MCF 10A (cell line): Measurements from ENCODE around the gene CPED1. TPM values are rescaled to one million over a fixed set of nuclear protein-coding genes. Genes with fewer than 3 reads are reported as not detected.

Source experiments
- BruUV-seq: library from RNA; stranded (reverse); fragments of 400-500 nt; replicated peaks from 2 replicates; lab custom pipeline; 2021; lab: Mats Ljungman, UMichigan
- CTCF ChIA-PET: fragments of 300-600 bp; sonication (Branson Sonifier 250); formaldehyde crosslinking; extraction: SDS; loops from one replicate; lab custom pipeline; 2021; ENCODE audit warnings: antibody characterized with exemption, inconsistent platforms; lab: Yijun Ruan, JAX
- POLR2A ChIA-PET: fragments of 300-600, 350-650 bp; sonication (Branson Sonifier 250); formaldehyde crosslinking; extraction: SDS; loops from one replicate; lab custom pipeline; 2020; ENCODE audit warnings: antibody characterized with exemption, inconsistent platforms; lab: Yijun Ruan, JAX
- DNase-seq: peaks from one replicate; pipeline ENCODE4 v3.0.0-alpha.2; 2018; ENCODE audit not compliant: unreplicated experiment
- H3K27ac Mint-ChIP-seq: one replicate; pipeline ENCODE4 v1.8.0; 2022; ENCODE audit warnings: mild to moderate bottlenecking, low read depth, mixed read lengths; ENCODE audit not compliant: unreplicated experiment
- H3K27me3 Mint-ChIP-seq: one replicate; pipeline ENCODE4 v1.8.0; 2022; ENCODE audit warnings: mixed read lengths; ENCODE audit not compliant: insufficient read depth, unreplicated experiment
- H3K36me3 Mint-ChIP-seq: one replicate; pipeline ENCODE4 v1.8.0; 2022; ENCODE audit warnings: mild to moderate bottlenecking, moderate library complexity, mixed read lengths; ENCODE audit not compliant: insufficient read depth, unreplicated experiment
- H3K4me1 Mint-ChIP-seq: one replicate; pipeline ENCODE4 v1.8.0; 2022; ENCODE audit warnings: mixed read lengths; ENCODE audit not compliant: insufficient read depth, unreplicated experiment
- H3K4me3 Mint-ChIP-seq: one replicate; pipeline ENCODE4 v1.8.0; 2022; ENCODE audit warnings: mild to moderate bottlenecking, moderate library complexity, mixed read lengths; ENCODE audit not compliant: unreplicated experiment
- H3K9me3 Mint-ChIP-seq: one replicate; pipeline ENCODE4 v1.8.0; 2022; ENCODE audit warnings: mixed read lengths; ENCODE audit not compliant: unreplicated experiment
- intact Hi-C: fragments of 100-400 bp; cut with micrococcal nuclease; formaldehyde crosslinking; loops from 2 replicates; pipeline ENCODE4 v1.14.1; 2022
- total RNA-seq: library from RNA; stranded (reverse); gene quantifications from 2 replicates; pipeline ENCODE4 v1.2.3, GENCODE V29; 2022
- TF ChIP-seq, protein P1 (sequence below): fragments of 200-600 bp; IDR thresholded peaks from one replicate; pipeline ENCODE4 v1.8.0; 2022; ENCODE audit warnings: antibody characterized with exemption, mild to moderate bottlenecking; ENCODE audit not compliant: unreplicated experiment

The CPED1 gene
- total RNA-seq, 1 experiment from 2014 or later: not detected

- Mint-ChIP-seq H3K4me3 (no peak overlapping the region), H3K27me3 (peaks cover 19% of the 10 kb centered on the region), H3K9me3 (no peaks in the 10 kb centered on the region), H3K36me3 (no peaks in the 10 kb centered on the region), H3K4me1 (no peaks in the 10 kb centered on the region), H3K27ac (no peak overlapping the region)
- ChIA-PET CTCF (interaction anchor here (0.7 to 1.0 kb wide), 2 partner anchors 191 to 285 kb away, joined by 3 read pairs; no protein-coding TSS in a partner anchor), POLR2A (no interaction called here)
- DNase-seq: no peak
- intact Hi-C loops: no loop called here
- TF ChIP-seq, protein P1, sequence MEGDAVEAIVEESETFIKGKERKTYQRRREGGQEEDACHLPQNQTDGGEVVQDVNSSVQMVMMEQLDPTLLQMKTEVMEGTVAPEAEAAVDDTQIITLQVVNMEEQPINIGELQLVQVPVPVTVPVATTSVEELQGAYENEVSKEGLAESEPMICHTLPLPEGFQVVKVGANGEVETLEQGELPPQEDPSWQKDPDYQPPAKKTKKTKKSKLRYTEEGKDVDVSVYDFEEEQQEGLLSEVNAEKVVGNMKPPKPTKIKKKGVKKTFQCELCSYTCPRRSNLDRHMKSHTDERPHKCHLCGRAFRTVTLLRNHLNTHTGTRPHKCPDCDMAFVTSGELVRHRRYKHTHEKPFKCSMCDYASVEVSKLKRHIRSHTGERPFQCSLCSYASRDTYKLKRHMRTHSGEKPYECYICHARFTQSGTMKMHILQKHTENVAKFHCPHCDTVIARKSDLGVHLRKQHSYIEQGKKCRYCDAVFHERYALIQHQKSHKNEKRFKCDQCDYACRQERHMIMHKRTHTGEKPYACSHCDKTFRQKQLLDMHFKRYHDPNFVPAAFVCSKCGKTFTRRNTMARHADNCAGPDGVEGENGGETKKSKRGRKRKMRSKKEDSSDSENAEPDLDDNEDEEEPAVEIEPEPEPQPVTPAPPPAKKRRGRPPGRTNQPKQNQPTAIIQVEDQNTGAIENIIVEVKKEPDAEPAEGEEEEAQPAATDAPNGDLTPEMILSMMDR: no peak
- BruUV-seq: no TSS peak
Observed at GRCh38 chr7:121272676-121273075, 284.2 kb downstream of the CPED1 start.

DNA sequence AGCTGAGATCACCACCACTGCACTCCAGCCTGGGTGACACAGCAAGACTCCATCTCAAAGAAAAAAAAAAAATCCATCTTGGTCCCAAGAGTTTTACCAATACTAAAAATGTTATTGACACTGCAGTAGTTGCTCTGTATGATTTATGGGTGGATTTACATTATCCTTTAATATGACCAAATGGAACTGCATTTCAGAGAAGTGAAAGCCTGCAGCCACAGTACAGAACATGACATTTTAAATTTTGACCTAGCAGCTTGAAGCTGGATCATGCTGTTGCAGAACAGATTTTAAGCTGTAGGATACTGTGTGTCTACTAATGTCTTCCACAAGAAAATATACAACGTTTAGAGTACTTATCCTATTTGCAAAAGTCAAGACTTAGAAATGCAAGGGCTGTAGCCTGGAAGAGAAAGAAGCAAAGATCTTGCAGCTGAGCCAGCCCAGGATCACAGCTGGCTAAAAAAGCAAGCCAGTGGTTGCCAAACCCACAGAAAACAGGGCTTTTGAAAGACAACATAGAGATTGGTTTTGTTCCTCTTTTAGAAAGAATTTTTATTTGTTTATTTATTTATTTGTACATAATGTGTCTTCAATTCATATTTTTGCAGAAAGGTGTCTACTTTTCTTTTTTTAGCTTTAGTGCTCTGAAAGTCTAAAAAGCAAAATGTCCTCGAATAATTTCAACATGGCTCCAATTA lies 285.1 kb downstream of the CPED1 start:
- no peak for DNase-seq
- no peaks in the 10 kb centered on the region for H3K9me3 Mint-ChIP-seq
- TF ChIP-seq, protein P1: no peak
- no peaks in the 10 kb centered on the region for H3K36me3 Mint-ChIP-seq
- no peaks in the 10 kb centered on the region for H3K4me1 Mint-ChIP-seq
- H3K27me3 Mint-ChIP-seq: peaks cover 26% of the 10 kb centered on the region
- no TSS peak for BruUV-seq
- ChIA-PET POLR2A (no interaction called here), CTCF (interaction anchor here (0.7 kb wide), 1 partner anchor 286 kb away, joined by 3 read pairs; no protein-coding TSS in a partner anchor)
- H3K27ac Mint-ChIP-seq: no peak overlapping the region
- H3K4me3 Mint-ChIP-seq: no peak overlapping the region
- intact Hi-C loops: no loop called here

DNA sequence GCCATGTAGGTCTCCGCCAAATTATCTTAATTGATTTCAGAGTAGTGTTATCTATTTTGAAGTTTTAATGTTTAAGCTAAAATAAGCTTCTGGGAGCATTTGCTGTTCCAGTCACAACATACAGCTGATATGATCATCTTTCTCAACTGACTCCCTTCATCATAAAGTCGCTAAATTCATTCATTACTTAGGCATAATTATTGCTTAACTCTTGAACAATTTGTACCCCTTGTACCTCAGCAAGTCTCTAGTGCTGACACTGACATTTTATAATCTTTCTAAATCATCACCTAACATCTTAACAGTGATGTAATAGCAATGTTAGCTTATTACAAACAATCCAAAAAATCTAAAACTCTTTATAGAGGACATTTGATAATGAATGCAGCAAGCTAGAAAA lies 286.0 kb downstream of the CPED1 start:
- Mint-ChIP-seq H3K4me1 (no peaks in the 10 kb centered on the region), H3K27me3 (peaks cover 26% of the 10 kb centered on the region), H3K4me3 (no peak overlapping the region), H3K27ac (no peak overlapping the region), H3K36me3 (no peaks in the 10 kb centered on the region), H3K9me3 (no peaks in the 10 kb centered on the region)
- no peak for DNase-seq
- BruUV-seq: no TSS peak
- ChIA-PET CTCF (no interaction called here), POLR2A (interaction anchor here (1.0 to 1.2 kb wide), 2 partner anchors 13 to 34 kb away, joined by 3 to 4 read pairs; no protein-coding TSS in a partner anchor)
- TF ChIP-seq, protein P1: no peak
- intact Hi-C loops: no loop called here

DNA sequence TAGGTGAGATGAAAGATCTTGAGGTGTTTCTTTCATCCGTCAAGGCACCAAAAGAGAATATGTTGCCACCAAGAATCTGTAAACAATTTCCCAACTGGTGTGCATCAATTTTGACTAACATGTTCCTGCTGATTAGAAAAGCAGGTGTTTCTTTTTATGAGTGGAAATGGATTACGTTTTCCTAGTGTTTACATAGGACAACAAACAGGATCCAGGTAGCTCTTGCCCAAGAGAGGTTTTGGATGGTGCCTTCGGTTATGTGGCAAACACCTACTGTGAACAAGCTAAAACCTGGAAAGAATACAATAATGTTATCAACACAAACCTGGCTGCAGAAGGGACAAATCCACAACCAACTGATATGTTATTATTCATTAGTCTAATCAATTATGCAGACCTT lies 286.7 kb downstream of the CPED1 start:
- intact Hi-C loops: no loop called here
- H3K9me3 Mint-ChIP-seq: no peaks in the 10 kb centered on the region
- no peak for DNase-seq
- peaks cover 26% of the 10 kb centered on the region for H3K27me3 Mint-ChIP-seq
- TF ChIP-seq, protein P1: no peak
- no peak overlapping the region for H3K4me3 Mint-ChIP-seq
- BruUV-seq: no TSS peak
- no peaks in the 10 kb centered on the region for H3K4me1 Mint-ChIP-seq
- ChIA-PET CTCF (no interaction called here), POLR2A (interaction anchor here (1.0 to 1.2 kb wide), 2 partner anchors 13 to 35 kb away, joined by 3 to 4 read pairs; no protein-coding TSS in a partner anchor)
- no peak overlapping the region for H3K27ac Mint-ChIP-seq
- no peaks in the 10 kb centered on the region for H3K36me3 Mint-ChIP-seq
